ENCODE data around the gene MIF4GD. TPM values are rescaled to one million over a fixed set of nuclear protein-coding genes. Genes with fewer than 3 reads are reported as not detected.

The MIF4GD gene
- total and polyA plus RNA-seq, 9 of the 15 experiments (the other 6 are each of a cell fraction or from before 2014, with no cell fraction given) = 11.8 to 63.8 (median 28.1) TPM

- TF ChIP-seq ZBTB11 (CRISPR knock-in tag; IDR thresholded peaks at IDR 0.05) = peak in 2 of 3 experiments; percentile 16 to 74; a peak in 3 of 6 replicates
- no peak for TF ChIP-seq THRA (IDR thresholded peaks at IDR 0.05)
- peak; percentile 65 for TF ChIP-seq MXI1 (IDR thresholded peaks at IDR 0.05; ENCODE audit: low read depth, low read length)
- TF ChIP-seq ZNF785 (CRISPR knock-in tag; IDR thresholded peaks at IDR 0.05) = no peak
- no peak for TF ChIP-seq KAT2B (IDR thresholded peaks at IDR 0.05; ENCODE audit: low read depth, low read length)
- no peak for TF ChIP-seq ZKSCAN1 (IDR thresholded peaks at IDR 0.05; ENCODE audit: low read depth, low read length)
- TF ChIP-seq MAFK (IDR thresholded peaks at IDR 0.05; ENCODE audit: low read length) = peak; percentile 33
- no peak; a peak in 1 of 4 replicates for TF ChIP-seq FOXA3 (CRISPR knock-in tag; conservative IDR thresholded peaks at IDR 0.05 in 1 of 2, IDR thresholded peaks at IDR 0.05 in 1 of 2)
- TF ChIP-seq NR3C1 (CRISPR knock-in tag; IDR thresholded peaks at IDR 0.05) = no peak
- TF ChIP-seq POLR2AphosphoS2 (IDR thresholded peaks at IDR 0.05; ENCODE audit: low read length) = no peak
- TF ChIP-seq MCM5 (IDR thresholded peaks at IDR 0.05; ENCODE audit: low read depth) = no peak
- no peak for TF ChIP-seq RBM39 (optimal IDR thresholded peaks at IDR 0.05; ENCODE audit: low read depth, low read length)
- peak in 1 of 2 experiments; percentile 42; a peak in 1 of 4 replicates for TF ChIP-seq KDM4B (IDR thresholded peaks at IDR 0.05; ENCODE audit: borderline replicate concordance in 2 of 2, low read depth in 1 of 2)
- no peak for TF ChIP-seq HNRNPH1 (optimal IDR thresholded peaks at IDR 0.05; ENCODE audit: low read depth, low read length)
- no peak for TF ChIP-seq ZNF23 (CRISPR knock-in tag; IDR thresholded peaks at IDR 0.05)
- TF ChIP-seq DEAF1 (CRISPR knock-in tag; IDR thresholded peaks at IDR 0.05) = no peak
- no peak for TF ChIP-seq FOXA1 (IDR thresholded peaks at IDR 0.05; ENCODE audit: borderline replicate concordance)
- no peak for TF ChIP-seq ZNF695 (CRISPR knock-in tag; IDR thresholded peaks at IDR 0.05)
- TF ChIP-seq ZZZ3 (IDR thresholded peaks at IDR 0.05) = no peak
- no peak for TF ChIP-seq SLC30A9 (CRISPR knock-in tag; IDR thresholded peaks at IDR 0.05)
- TF ChIP-seq CBX3 (IDR thresholded peaks at IDR 0.05; ENCODE audit: borderline replicate concordance in 1 of 2, low read length in 2 of 2) = peak in 1 of 2 experiments; percentile 32; a peak in 1 of 3 replicates
- TF ChIP-seq RBM14 (IDR thresholded peaks at IDR 0.05; ENCODE audit: borderline replicate concordance, insufficient read depth, low read depth, low read length) = no peak
These were observed 18.2 kb upstream of the MIF4GD start, which contains the start of gene SLC25A19 (continued) for GRCh38 chr17:75289115-75289831.

Data from K562 (cell line).